K562 (cell line): ENCODE measurements around the gene MRPL38. TPM values are rescaled to one million over a fixed set of nuclear protein-coding genes. Genes with fewer than 3 reads are reported as not detected.
"Not testable (repeated sequence)": the region's sequence is repeated elsewhere in the genome, so short reads cannot be mapped to it uniquely, and the experiment has no call there.

ENCODE experiments used
- ATAC-seq: fragments of 200-7000 bp; cut with Tn5 transposase; 3 replicates; pipeline ENCODE4 v1.9.1; 2020; ENCODE audit warnings: moderate library complexity
- BruUV-seq: library from RNA; stranded (reverse); fragments of 400-500 nt; replicated peaks from 2 replicates; lab custom pipeline; 2021; lab: Mats Ljungman, UMichigan
- CTCF ChIA-PET: fragments of 300-600 bp; formaldehyde crosslinking; extraction: SDS; loops from one replicate; lab custom pipeline; 2021; ENCODE audit warnings: low intra/inter-chr PET ratio; lab: Yijun Ruan, JAX
- POLR2A ChIA-PET: fragments of 300-600, 350-650 bp; sonication (Branson Sonifier 250); formaldehyde crosslinking; extraction: SDS; loops from one replicate; lab custom pipeline; 2021; ENCODE audit warnings: antibody characterized with exemption, inconsistent platforms; lab: Yijun Ruan, JAX
- DNase-seq, 4 experiments: peaks; one replicate each; pipeline versions ENCODE4 v3.0.0 to v3.0.0-alpha.2; 2011 to 2018; ENCODE audit warnings: low spot score in 3 of 4, mixed read lengths in 3 of 4; ENCODE audit errors: extremely low read depth in 1 of 4
- FAIRE-seq: peaks from 2 replicates; lab custom pipeline; 2011; peaks lifted over from hg19 to GRCh38; lab: Jason Lieb, UNC
- H2AFZ ChIP-seq: 2 replicates; pipeline ENCODE4 v1.6.0; 2011; ENCODE audit warnings: low read depth, low read length, control low read depth, inconsistent platforms
- H3K27ac ChIP-seq: fragments of 200-600 bp; 3 replicates; pipeline ENCODE4 v1.8.0; 2011; ENCODE audit warnings: low read depth, mild to moderate bottlenecking, control low read depth, inconsistent platforms, low read length, moderate library complexity, mixed read lengths; ENCODE audit errors: extremely low read depth
- H3K27me3 ChIP-seq, 2 experiments: fragments of 300-600 bp in 1 of 2; 2 replicates in 1 of 2; 3 replicates in 1 of 2; pipeline versions ENCODE4 v1.6.0 to v1.8.0; 2011; ENCODE audit warnings: inconsistent platforms in 2 of 2, low read length in 2 of 2, mild to moderate bottlenecking in 1 of 2, mixed read lengths in 1 of 2, moderate library complexity in 1 of 2; ENCODE audit not compliant: control insufficient read depth in 2 of 2, insufficient read depth in 2 of 2
- H3K36me3 ChIP-seq: fragments of 300-600 bp; 3 replicates; pipeline ENCODE4 v1.8.0; 2011; ENCODE audit warnings: mild to moderate bottlenecking, low read length, inconsistent platforms; ENCODE audit not compliant: control insufficient read depth, insufficient read depth
- H3K4me1 ChIP-seq, 2 experiments: fragments of 200-600 bp in 1 of 2; replicated peaks in 1 of 2; 2 replicates in 1 of 2; 3 replicates in 1 of 2; pipeline versions ENCODE4 v1.5.1 to v1.8.0; 2011; ENCODE audit warnings: inconsistent platforms in 2 of 2, low read length in 2 of 2, mild to moderate bottlenecking in 1 of 2, mixed read lengths in 1 of 2, moderate library complexity in 1 of 2; ENCODE audit not compliant: control insufficient read depth in 2 of 2, insufficient read depth in 2 of 2
- H3K4me2 ChIP-seq: 2 replicates; pipeline ENCODE4 v1.6.1; 2011; ENCODE audit warnings: low read length, control low read depth, inconsistent platforms, mixed read lengths; ENCODE audit not compliant: insufficient read depth
- H3K4me3 ChIP-seq: fragments of 200-600 bp; sonication (generic), shearing (Covaris generic); 2 replicates; pipeline ENCODE4 v1.5.1; 2016; ENCODE audit warnings: control low read depth, inconsistent platforms
- H3K79me2 ChIP-seq: fragments of 200-600 bp; 3 replicates; pipeline ENCODE4 v1.8.0; 2011; ENCODE audit warnings: low read length, inconsistent platforms; ENCODE audit not compliant: control insufficient read depth, insufficient read depth
- H3K9ac ChIP-seq, 2 experiments: 2 replicates each; pipeline versions ENCODE4 v1.6.0 to v1.6.1; 2011; ENCODE audit warnings: low read depth in 2 of 2, low read length in 2 of 2, control low read depth in 1 of 2, inconsistent platforms in 1 of 2, mild to moderate bottlenecking in 1 of 2, mixed read lengths in 1 of 2; ENCODE audit not compliant: insufficient read depth in 1 of 2
- H3K9me1 ChIP-seq: one replicate; pipeline ENCODE4 v1.6.0; 2011; ENCODE audit warnings: inconsistent platforms, mild to moderate bottlenecking, low read length, moderate library complexity; ENCODE audit not compliant: control insufficient read depth, insufficient read depth
- H3K9me3 ChIP-seq: replicated peaks from 2 replicates; pipeline ENCODE4 v1.5.1; 2011; ENCODE audit warnings: low read depth, low read length, inconsistent platforms; ENCODE audit not compliant: control insufficient read depth, insufficient read depth
- H4K20me1 ChIP-seq: replicated peaks from 2 replicates; pipeline ENCODE4 v1.6.1; 2011; ENCODE audit warnings: low read length, inconsistent platforms, mixed read lengths; ENCODE audit not compliant: control insufficient read depth, insufficient read depth
- CTCF ChIP-seq, 3 experiments: IDR thresholded peaks in 2 of 3; conservative IDR thresholded peaks in 1 of 3; 2 replicates each; pipeline ENCODE4 v1.5.1; 2011 to 2012; ENCODE audit warnings: low read length in 3 of 3, mild to moderate bottlenecking in 3 of 3, control low read depth in 2 of 3, improper control_type of control experiment in 1 of 3, inconsistent platforms in 1 of 3, low read depth in 1 of 3, mixed read lengths in 1 of 3, moderate library complexity in 1 of 3; ENCODE audit not compliant: insufficient read depth in 2 of 3
- WGBS: fragments of 100-300 bp; shearing (Covaris generic); methylation state at CpG from one replicate; pipeline ENCODE4 v1.1.6; 2016; ENCODE audit warnings: low coverage, mixed read lengths; ENCODE audit not compliant: insufficient coverage; ENCODE audit errors: missing lambda C conversion rate; 5-methylcytosine and 5-hydroxymethylcytosine counted together
- in situ Hi-C: fragments of 300-500 bp; cut with MboI; formaldehyde crosslinking; loops from 4 replicates; pipeline ENCODE4 v1.15.0; 2018; ENCODE audit warnings: inconsistent platforms, mixed read lengths
- intact Hi-C: fragments of 100-400 bp; cut with micrococcal nuclease; formaldehyde crosslinking; loops from 2 replicates; pipeline ENCODE4 v1.14.2; 2022
- polyA plus RNA-seq, 8 experiments: library from polyadenylated mRNA; depleted of rRNA in 4 of 8; stranded (reverse) in 5 of 8; unstranded in 3 of 8; fragments of >200 nt; fragmentation: Nextera tagmentation in 2 of 8; fragmentation: Illumina TruSeq in 1 of 8; extraction: Ambion mirVana in 2 of 8; extraction: Trizol in 1 of 8; gene quantifications; 2 replicates each; pipeline versions ENCODE4 v1.2.1 to v1.2.3, GENCODE V29; 2011 to 2014; ENCODE audit warnings: inconsistent platforms in 1 of 8, missing spikeins in 1 of 8
- total RNA-seq, 7 experiments: library from RNA; depleted of rRNA in 6 of 7; stranded (reverse); fragments of >200 nt in 6 of 7; fragmentation: Illumina TruSeq in 2 of 7; extraction: Trizol in 2 of 7; gene quantifications; 2 replicates each; pipeline versions ENCODE4 v1.2.1 to v1.2.3, GENCODE V29; 2011 to 2021; ENCODE audit warnings: low replicate concordance in 1 of 7

The MRPL38 gene
- total and polyA plus RNA-seq, 9 of the 15 experiments (the other 6 are each of a cell fraction or from before 2014, with no cell fraction given), result 4.5 to 154 (median 48.5) TPM

- no peak for TF ChIP-seq CTCF (IDR thresholded peaks at IDR 0.05 in 2 of 3, conservative IDR thresholded peaks at IDR 0.05 in 1 of 3; ENCODE audit: insufficient read depth in 2 of 3, low read depth in 1 of 3, low read length in 3 of 3)
Measured at GRCh38 chr17:75872434-75873351, 32.0 kb downstream of the MRPL38 start (continued).

DNA sequence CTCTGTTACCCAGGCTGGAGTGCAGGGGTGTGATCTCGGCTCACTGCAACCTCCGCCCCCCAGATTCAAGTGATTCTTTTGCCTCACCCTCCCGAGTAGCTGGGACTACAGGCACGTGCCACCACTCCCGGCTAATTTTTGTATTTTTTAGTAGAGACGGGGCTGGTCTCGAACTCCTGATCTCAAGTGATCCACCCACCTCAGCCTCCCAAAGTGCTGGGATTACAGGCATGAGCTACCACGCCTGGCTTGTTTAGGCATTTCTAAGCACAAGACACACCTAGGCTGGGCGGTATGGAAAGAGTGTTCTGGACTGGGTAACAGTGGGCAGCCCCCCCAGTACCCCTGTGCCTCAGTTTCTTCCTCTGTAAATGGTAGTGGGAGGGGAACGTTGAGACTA is 34.5 kb downstream of the MRPL38 start:
- H3K9me3 ChIP-seq, CTCF ChIA-PET, H3K9me1 ChIP-seq, BruUV-seq, DNase-seq, H3K79me2 ChIP-seq, H3K27ac ChIP-seq, H3K9ac ChIP-seq, H3K4me3 ChIP-seq, H4K20me1 ChIP-seq, in situ Hi-C loops, H3K36me3 ChIP-seq, H3K4me2 ChIP-seq, FAIRE-seq, H2AFZ ChIP-seq, ATAC-seq, H3K27me3 ChIP-seq, intact Hi-C loops: not testable (repeated sequence)
- POLR2A ChIA-PET, result interaction anchor here (0.6 to 15.8 kb wide), 5 partner anchors 11 to 640 kb away, joined by 3 to 169 read pairs (median 4); partner anchors contain the start of gene TRIM65
- WGBS, result 76% methylated on average over 10 of the region's 10 CpGs
- peaks cover 12 to 42% of the 10 kb centered on the region in 2 experiments for H3K4me1 ChIP-seq
